ENCODE data around the gene ARNT2.
"Not testable (repeated sequence)": the region's sequence is repeated elsewhere in the genome, so short reads cannot be mapped to it uniquely, and the experiment has no call there.

Gene ARNT2

DNA sequence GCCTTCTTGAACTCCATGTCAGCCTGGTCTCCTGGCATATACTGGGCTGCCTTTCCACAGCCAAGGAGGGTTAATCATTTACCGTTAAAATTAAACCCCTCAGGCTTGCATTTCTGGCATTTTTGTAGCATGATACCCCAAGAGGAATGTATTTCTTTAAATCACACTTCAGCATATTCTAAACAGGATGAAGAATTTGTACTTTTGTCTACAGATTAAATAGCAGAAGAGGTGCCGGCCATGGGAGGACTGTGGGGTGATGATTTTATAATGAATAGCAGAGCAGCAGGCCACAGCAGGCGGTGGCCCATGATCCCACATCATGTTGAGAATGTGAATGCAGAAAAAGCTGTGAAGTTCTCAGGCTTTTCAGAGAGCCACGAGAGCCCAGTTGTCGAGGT is 90.2 kb downstream of the ARNT2 start:
- DNase-seq: no peak

DNA sequence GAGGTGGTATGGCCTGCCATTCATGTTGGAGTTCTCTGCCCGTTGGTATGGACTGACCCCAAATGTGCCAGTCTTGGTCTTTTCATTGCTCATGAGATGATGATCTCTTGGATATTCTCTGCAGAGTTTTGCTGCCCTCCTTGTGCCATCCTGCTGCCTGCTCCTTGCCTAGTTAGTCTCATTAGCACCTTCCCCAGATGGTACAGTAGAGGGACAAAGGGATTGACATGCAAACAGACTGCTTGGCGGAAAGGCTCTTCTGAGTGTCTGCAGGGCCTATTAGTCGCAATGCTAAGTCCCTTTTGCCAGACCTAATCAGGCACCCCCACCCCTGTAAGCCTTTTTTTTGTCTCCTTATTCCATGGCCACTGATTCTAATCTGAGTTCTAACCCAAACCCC is 90.6 kb downstream of the ARNT2 start:
- DNase-seq: no peak

DNA sequence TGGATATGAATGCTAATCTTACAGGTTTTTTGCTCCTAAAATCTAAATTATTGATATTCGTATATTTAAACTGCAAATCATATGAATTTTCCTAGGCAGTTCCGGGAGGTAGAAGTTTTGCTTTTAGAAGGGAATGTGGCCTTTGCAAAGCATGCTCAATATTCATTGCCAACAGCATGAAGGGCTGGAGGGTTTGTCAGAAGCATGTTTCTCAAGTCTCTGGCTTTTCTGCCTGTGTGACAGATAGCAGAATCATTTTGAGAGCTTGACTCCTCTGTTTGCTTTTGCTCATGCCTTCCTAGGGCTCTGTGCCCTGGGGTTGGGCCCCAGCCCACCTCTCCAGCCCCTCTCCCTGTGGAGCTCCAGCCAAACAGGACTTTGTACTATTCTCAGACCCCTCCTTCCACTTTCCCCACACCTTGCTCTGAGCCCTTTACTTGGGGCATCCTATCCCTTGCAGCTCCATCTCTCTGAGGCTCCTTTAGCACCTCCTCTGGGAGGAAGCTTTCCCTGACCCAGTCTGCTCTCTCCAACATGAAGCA is 91.3 kb downstream of the ARNT2 start:
- DNase-seq: no peak

DNA sequence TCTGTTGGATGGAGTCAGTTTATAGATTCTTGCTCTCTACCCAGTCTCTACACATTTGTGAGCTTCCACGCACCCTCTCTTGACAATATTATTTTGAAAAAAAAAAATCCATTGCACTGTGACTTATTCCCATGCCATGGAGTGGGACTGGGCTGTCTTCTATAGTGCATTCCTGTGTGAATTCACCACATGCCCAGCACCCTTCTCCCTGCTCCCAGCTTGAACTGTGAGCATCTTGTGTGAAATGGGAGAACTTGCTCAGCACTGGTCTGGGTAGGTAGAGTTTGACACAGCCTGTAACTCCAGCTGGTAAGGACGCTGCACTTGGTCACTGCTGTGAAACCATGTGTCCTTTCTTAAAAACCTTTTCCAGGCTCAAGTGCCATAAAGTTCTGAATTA is 91.9 kb downstream of the ARNT2 start:
- no peak for DNase-seq

DNA sequence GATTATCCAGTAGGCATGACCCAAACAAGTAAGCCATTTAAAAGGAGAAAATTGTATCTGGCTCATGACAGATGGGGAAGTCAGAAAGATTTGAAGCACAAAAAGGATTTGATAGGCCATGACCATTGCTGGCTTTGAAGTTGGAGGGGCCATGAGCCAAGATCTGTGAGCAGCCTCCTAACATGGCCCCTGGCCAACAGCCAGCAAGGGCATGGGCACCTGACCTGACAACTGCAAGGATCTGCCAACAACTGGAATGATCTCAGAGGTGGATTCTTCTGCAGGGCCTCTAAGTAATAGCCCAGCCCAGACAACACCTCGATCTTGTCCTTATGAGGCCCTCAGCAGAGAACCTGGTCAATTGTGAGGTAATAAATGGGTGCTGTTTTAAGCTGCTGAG is 93.0 kb downstream of the ARNT2 start:
- DNase-seq: no peak

DNA sequence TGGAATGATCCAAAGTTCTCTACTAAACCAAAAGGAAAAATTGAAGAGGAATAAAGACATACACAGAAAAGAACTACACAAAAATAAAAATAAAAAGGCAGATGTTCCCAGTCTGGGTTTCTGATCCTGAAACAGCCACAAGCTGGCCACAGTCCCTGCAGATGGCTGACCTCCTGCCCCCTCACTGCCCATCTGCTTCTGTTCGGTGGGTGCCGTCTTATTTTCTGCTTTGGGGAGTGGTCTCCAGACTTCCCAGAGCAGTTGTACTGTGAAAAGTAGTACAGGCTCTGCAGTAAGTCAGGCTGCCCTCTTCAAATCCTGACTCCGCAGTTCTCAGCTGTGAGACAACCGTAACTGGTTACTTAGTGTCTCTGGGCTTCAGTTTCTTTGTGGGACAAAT is 94.5 kb downstream of the ARNT2 start:
- DNase-seq: no peak

DNA sequence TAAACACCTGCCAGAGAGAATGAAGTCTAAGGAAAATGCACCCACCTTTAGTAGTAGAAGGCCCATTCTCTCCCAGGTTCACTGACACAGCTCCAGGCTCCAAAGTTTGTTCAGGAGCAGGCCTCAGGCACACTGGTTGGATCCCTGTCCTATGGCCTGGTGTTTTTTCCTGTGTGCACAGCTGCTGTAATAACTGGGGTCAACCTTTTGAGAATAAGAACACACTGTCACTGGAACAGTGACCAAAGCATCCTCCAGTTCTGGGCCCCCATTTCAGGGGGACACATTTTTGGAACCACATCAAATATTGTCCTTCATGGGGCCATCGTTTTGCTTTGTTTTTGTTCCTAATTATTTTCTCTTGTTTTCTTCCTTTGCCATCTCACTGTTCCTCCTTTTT is 95.8 kb downstream of the ARNT2 start:
- no peak for DNase-seq

DNA sequence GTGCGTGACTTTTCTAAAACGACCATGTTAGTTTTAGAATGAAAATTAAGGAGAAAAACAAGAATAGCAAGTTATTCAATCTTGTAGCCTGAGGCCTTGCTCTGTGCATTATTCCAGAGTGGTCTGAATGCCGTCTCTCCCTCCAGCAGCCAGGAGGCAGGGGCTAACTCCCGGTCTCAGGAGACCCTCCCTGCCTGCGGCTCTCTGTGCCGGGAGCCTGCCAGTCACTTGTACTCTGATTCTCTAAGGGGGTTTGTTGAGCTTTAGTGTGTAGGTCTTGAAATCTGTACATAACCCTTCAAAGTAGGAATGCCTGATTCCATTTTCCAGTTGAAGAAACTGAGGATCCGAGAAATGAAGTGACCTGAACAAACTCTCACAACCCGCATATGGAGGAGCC is 97.3 kb downstream of the ARNT2 start:
- DNase-seq: no peak

DNA sequence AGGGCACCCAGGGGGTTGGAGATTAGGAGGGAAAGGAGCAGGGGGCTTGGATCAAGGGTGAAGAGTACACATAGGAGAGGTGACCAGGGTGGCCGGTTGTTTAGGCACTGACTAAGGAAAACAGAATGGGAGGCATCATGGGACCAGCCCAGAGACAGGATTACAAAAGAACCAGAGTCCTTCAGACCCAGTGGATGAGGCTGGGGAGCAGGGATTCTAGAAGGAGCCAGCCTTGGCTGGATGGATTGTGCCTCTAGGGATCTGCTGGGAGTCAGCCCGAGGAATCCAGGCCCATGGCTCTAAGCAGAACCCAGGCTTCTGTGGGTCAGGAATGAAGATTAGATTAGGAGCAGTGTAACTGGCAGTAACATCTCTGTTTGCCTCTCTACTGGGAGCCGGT is 98.6 kb downstream of the ARNT2 start:
- no peak for DNase-seq

DNA sequence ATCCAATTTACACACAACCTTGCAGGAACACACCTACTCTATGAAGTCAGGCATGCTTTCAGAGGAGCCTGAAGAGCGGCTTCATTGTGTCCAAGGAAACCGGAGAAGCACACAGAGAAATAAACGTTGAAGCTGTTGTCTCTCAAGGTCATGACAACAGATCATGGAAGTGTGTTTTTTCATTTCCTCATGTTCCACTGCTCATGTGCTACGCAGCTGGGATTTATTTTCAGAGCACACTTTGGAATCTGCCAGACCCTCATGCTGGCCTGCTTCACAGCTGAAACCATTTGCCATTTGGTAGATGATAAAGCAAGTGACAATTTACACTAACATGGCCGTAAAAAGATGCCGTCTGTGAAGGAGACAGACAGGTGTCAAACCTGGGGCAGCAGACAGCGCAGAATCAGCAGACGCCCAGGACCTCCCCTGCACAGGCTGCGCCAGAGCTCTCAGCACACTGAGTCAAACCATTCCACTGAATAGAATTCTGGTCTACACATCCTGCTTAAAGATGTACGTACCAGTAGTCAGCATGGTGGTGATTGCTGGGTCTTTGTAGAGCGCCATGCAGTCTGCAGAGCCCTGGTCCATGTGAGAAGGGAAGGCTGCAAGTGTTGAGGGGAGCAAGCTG is 99.3 kb downstream of the ARNT2 start:
- no peak for DNase-seq

DNA sequence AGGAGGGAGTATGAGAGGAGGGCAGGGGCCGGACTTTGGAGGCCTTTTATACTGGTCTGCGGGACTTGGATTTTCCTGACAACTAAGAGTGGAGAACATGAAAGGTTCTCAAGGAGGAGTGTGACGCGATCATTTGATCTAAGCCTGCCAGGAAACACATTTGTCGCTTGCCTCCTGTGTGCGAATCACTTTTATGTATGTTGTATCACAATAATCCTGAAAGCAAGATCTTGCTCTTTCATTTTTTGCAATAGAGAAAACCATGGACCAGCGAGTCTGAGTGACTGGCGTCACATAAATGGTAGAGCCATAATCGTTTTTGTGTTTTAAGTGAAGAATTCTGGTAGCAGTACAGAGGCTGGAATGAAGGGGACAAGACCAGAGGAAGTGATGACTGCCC is 100.7 kb downstream of the ARNT2 start:
- no peak for DNase-seq

DNA sequence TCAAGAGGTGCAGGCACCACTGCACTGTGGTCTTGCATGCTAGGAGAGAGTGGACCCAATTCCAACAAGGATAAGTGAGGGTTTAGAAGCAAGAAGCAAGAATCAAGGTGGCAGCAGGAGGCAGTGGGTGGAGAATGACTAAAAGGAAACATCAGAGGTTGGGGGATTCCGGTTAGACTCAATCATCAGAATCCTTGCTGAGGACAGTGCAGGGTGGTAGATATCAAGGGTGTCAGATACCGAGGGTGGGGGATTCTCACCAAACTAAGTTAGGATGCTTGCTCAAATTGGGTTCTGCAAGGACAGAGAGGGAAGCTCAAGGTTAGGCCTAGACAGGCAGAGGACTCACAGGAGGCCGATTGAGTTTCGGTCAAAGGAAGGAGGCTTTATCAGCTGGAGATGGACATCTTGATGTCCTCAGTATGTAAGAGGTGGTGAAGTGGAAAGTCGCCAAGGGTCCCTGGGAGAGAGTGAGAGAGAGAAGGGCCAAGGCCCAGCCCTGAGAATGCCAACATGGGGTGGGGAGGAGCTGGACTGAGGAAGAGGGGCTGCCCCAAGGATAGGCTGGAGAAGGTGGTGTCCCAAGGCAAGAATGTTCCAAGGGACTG is 102.2 kb downstream of the ARNT2 start:
- no peak for DNase-seq

DNA sequence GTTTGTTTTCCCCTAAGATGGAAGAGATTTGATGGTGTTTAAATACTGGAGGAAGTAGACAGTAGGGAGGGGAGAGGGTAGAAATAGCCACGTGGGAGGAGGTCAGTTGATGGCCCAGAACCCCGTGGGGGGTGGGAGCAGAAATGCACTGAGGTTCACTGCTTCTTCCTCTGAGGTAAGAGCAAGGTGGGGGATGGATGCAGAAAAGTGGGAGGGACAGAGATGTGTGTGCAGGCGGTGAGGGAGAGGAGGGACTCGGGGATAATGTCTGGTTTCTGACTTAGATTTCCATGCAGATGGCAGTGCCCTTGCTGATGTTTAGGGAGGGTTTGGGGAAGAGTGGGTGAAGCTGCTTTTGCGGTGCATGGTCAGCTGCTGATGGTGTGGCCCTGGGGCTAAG is 102.9 kb downstream of the ARNT2 start:
- DNase-seq: no peak

DNA sequence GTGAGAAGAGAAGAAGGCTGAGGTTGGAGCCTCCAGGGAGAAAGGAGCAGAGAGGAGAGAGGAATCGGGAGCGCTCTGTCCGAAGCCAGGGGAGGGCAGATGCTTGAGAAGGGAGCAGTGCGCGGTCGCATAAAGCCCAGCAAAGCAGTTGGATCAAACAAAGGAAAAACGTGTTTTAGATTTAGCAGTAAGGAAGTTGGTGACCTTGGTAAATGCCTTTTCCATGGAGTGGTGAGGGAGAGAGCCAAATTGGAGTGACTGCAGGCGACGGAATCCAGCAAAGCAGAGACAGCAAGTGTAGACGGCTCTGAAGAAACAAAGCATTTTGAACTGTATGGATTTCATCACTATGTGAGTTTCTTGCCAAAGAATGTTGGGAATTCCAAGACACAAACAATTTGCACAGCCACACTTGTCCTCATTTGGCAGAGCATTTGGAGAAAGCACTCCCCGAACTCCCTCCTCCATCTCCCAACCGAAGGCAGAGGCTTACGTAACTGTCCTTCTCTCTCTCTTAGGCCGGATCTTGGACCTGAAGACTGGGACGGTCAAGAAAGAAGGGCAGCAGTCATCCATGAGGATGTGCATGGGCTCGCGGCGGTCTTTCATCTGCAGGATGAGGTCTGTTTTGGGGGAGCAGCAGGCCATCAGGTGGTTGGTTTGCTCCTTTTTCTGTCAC is 103.6 kb downstream of the ARNT2 start:
- DNase-seq: no peak

DNA sequence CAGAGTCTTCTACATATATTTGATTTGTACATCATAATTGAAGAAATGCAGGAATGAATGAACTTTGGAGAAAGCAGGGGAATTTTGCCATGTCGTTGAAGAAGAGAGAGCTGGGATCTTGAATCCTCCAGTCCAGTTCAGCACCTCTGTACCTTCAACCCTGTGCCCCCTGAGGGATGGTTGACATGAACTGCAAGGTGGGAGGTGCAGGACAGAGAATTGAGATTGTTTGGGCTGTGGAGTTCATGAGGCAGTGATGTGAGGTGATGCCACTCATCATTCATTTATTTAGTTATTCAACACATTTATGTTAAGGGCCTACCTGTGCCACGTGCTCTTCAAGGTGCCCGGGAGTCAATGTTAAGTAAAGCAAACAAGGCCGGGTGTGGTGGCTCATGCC is 104.6 kb downstream of the ARNT2 start:
- DNase-seq: no peak

DNA sequence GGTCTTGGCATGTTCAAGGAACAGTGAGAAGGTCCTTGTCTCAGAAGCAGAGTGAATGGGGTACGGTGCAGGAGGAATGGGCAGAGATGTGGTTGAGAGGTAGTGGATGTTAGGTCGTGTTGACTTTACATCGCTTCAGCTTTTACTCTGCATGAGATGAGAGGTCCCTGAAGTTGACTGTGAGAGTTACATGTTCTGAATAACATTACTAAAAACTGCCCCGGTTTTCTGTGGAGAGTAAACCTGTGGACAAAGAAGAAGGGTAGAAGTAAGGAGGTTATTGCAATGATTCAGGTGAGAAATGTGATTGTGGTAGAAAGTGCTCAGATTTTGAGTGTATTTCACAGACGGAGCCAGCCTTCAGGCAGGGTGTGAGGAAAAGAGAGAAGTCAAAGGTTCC is 105.6 kb downstream of the ARNT2 start:
- DNase-seq: no peak

DNA sequence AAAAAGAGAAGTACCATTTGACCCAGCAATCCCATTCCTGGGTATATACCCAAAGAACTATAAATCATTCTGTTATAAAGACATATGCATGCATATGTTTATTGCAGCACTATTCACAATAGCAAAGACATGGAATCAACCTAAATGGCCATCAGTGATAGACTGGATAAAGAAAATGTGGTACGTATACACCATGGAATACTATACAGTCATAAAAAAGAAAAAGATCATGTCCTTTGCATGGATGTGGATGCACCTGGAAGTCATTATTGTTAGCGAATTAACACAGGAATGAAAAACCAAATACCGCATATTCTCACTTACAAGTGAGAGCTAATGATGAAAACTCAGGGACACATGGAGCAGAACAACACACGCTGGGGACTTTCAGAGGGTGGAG is 106.8 kb downstream of the ARNT2 start:
- DNase-seq: not testable (repeated sequence)

DNA sequence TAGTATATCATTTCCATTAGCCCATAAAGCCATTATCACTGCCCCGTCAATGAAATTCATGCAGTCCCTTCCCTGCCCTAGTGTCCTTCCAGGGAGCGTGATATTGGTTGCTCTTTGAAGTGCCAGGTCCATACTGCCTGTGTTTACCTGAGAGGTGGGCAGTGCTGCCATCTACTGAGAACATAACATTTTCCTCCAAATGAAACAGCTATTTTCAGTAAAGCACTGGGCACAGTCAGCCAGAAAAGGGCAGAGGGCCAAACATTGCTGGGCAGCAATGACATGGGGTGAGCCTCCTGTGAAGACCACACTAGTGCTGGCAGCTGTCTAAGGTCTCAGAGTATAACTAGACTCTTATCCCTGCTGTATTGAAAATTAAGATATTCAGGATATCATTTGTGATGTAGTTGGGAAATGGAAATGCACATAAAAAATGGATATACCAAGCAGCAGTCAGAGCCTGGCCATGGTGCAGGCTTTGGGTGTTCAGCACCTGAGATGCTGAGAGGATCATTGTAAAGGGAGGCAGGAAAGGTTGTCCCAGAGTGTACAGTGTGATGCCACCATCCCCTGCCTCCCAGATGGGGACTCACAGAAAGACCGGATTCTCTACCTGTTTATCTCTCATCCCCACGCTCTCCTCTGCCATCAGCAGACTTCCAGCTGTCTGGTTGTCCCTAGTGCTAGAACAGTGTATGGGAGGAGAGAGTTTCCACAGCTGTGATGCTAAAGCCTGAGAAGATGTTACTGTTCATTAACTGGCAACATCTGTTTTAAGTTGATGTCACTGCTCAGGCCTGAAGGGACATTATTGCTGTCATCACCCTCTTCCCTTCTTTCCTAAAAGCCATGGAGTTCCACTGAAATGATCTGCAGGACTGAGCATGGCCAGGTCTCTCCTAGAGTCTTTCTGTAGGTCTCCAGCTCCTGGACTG is 108.8 kb downstream of the ARNT2 start:
- no peak for DNase-seq

DNA sequence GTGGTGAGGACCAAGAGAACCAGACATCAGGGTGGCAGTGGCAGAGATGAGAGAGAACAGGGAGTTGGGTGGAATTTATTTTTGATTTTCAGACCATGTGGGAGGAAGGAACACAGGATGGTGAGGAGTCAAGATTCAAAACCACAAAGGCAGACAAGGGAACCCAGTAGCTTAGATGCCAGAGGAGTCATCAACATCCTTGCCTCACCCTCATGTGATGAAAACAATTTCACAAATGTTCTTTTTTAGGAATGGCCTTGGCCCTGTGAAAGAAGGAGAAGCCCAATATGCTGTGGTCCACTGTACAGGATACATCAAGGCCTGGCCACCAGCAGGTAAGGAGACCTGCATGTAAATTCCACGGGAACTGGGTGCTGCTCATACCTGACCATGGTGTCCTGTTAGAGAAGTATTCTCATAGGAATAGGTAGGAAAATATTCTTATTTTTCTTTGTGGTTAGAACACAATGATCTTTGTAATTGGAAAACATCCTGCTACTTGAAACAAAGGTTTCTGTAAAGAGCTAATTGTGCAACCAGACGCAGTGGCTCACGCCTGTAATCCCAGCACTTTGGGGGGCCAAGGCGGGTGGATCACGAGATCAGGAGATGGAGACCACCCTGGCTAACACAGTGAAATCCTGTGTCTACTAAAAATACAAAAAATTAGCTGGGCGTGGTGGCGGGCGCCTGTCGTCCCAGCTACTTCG is 110.0 kb downstream of the ARNT2 start:
- DNase-seq: no peak

DNA sequence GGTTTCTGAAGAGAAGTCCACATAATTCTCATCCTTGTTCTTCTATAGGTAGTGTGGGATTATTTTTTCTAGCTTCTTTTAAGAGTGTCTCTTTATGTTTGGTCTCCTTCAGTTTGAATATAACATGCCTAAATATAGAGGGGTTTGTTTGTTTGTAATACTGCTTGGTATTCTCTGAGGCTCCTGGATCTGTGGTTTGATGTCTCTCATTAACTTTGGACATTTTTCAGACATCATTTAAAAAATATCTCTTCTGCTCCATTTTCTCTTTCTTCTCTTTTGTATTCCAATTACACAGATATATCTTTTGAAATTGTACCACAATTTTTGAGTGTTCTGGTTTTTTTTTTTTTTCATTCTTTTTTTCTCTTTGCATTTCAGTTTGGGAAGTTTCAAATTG is 113.1 kb downstream of the ARNT2 start:
- DNase-seq: no peak

DNA sequence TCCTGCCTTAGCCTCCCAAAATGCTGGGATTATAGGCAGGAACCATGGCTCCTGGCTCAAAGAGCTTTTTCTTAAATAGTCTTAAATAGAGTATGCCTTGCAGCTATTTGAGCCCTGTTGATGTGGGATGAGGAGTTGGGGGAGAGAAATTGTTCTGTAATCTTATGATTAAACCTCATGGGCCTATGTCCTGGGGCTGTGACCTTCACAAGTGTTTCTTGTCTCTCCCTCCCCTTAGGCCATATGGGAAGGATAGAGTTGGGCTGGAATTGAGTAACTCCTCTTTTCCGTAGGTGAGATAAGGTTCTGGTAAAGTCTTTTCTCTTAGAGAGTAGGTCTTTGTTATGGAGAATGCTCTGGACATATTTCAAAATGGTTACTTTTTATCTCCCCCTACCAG is 114.3 kb downstream of the ARNT2 start:
- DNase-seq: no peak

DNA sequence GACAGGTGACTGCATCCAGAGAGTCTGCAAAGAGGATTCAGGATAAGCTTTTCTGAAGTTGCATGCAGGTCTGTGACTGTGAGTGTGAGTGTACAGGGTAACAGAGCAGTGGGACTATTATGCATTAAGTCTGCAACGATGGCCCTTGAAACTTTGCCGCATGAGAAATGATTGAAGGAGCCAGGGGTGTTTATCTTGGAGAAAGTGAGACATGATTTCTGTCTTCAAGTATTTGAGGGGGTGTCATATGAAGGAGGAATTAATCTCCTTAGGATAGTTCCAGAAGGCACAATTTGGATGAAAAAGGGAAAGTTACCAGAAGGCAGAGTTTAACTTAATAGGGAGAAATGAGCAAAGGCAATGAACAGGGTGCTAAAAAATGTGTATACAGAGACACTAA is 119.6 kb downstream of the ARNT2 start:
- no peak for DNase-seq

DNA sequence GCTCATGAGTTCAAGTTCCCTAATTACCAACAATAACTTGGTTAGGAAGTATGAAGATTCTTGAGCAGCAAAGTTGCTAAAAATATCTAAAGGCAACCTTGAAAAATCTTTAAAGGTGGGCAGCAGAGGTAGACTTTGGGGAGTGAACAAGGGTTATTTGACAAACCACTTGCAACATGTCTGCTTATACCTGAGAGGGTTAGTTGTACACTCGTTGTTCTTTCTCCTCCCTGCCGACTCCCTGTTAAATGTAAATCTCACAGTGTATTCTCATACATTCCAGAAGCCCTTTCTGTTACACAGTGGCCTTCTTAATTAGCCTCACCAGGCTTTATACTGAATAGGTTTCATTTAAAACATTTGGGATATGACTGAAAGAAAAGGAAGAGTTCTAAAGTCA is 121.7 kb downstream of the ARNT2 start:
- DNase-seq: no peak
